Neutrophil (primary cell): ENCODE measurements around the gene PPFIBP1.
A peak's percentile ranks its signal among the peaks of the same experiment; 100 is the strongest.

ENCODE experiments used
- H3K27ac ChIP-seq: fragments of 200-600 bp; sonication (generic); 2 replicates; pipeline ENCODE4 v1.5.1; 2016; ENCODE audit warnings: mild to moderate bottlenecking, moderate library complexity
- H3K27me3 ChIP-seq: fragments of 200-600 bp; sonication (generic); 2 replicates; pipeline ENCODE4 v1.6.0; 2016; ENCODE audit warnings: mild to moderate bottlenecking
- H3K36me3 ChIP-seq: fragments of 200-600 bp; sonication (generic); 2 replicates; pipeline ENCODE4 v1.5.1; 2017
- H3K4me1 ChIP-seq, 2 experiments: fragments of 200-600 bp in 1 of 2; sonication (generic) in 1 of 2; 1 replicate in 1 of 2; 2 replicates in 1 of 2; pipeline versions ENCODE4 v1.5.1 to v1.6.1; 2013 to 2016; ENCODE audit warnings: low read depth in 1 of 2, low read length in 1 of 2, mild to moderate bottlenecking in 1 of 2, moderate library complexity in 1 of 2; ENCODE audit not compliant: control insufficient read depth in 1 of 2, insufficient read depth in 1 of 2
- H3K4me3 ChIP-seq, 2 experiments: fragments of 200-600 bp in 1 of 2; sonication (generic) in 1 of 2; 1 replicate in 1 of 2; 2 replicates in 1 of 2; pipeline ENCODE4 v1.5.1; 2013 to 2016; ENCODE audit warnings: low read depth in 1 of 2, low read length in 1 of 2, mild to moderate bottlenecking in 1 of 2, moderate library complexity in 1 of 2
- H3K9me3 ChIP-seq: fragments of 200-600 bp; sonication (generic); 2 replicates; pipeline ENCODE4 v1.5.1; 2016
- CTCF ChIP-seq: fragments of 200-600 bp; sonication (generic); IDR thresholded peaks from 2 replicates; pipeline ENCODE4 v1.5.1; 2016; ENCODE audit warnings: antibody characterized with exemption

Gene PPFIBP1

GRCh38 chr12:27523642-27524493 lies at the start of gene PPFIBP1:
TSS of gene PPFIBP1 (plus strand) at chr12:27524206. CDS start at chr12:27633397, 109,191 bp downstream.
- Histone ChIP-seq H3K36me3 (no peaks in the 10 kb centered on the region), H3K4me3 (peak within 1 kb of the TSS; percentile 68 to 86), H3K27ac (peak within 1 kb of the TSS; percentile 41), H3K4me1 (peaks cover 17 to 18% of the 10 kb centered on the region in 2 experiments), H3K9me3 (no peaks in the 10 kb centered on the region), H3K27me3 (peaks cover 11% of the 10 kb centered on the region)
- no peak for TF ChIP-seq CTCF

DNA sequence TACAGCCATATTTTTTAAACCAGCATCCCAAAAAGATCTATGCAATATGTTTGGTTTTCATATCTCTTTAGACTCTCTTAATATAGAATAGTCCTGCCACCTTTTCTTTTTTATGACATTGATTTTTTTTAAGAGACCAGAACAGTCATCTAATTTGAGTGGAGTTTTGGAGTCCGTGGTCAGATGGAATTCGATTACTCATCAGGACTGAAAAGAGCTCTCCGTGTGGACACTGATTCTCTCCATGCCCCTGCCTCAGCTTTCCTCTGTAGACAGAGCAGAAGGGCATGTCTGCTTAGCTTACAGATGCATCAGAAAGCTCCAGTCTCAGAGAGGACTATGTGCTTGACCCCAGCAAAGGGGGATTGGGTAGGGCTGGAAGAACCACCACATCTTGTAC lies 49.7 kb upstream of the PPFIBP1 start:
- Histone ChIP-seq H3K27me3 (no peaks in the 10 kb centered on the region), H3K36me3 (no peaks in the 10 kb centered on the region), H3K9me3 (peaks cover 8% of the 10 kb centered on the region), H3K27ac (no peak overlapping the region), H3K4me1 (no peaks in the 10 kb centered on the region), H3K4me3 (no peak overlapping the region)
- no peak for TF ChIP-seq CTCF

DNA sequence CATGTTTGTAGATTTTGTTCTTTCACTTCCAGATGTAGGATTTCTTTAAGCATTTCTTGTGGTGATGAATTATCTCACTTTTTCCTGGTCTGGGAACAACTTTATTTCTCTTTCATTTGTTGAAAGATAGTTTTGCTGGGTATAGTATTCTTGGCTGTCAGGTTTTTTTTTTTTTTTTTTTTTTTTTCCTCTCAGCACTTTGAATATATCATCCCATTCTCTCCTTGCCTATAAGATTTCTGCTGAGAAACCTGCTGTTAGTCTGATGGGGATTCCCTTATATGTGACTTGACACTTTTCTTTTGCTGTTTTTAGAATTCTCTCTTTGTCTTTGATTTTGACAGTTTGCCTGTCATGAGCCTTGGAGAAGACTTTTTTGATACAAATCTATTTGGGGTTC lies 47.0 kb upstream of the PPFIBP1 start:
- no peak overlapping the region for H3K4me3 ChIP-seq
- TF ChIP-seq CTCF = no peak
- no peaks in the 10 kb centered on the region for H3K4me1 ChIP-seq
- H3K36me3 ChIP-seq = no peaks in the 10 kb centered on the region
- H3K9me3 ChIP-seq = peaks cover 8% of the 10 kb centered on the region
- H3K27ac ChIP-seq = no peak overlapping the region
- no peaks in the 10 kb centered on the region for H3K27me3 ChIP-seq

- Histone ChIP-seq H3K9me3 (peaks cover 8% of the 10 kb centered on the region), H3K36me3 (no peaks in the 10 kb centered on the region), H3K27ac (no peak overlapping the region), H3K27me3 (no peaks in the 10 kb centered on the region), H3K4me1 (no peaks in the 10 kb centered on the region), H3K4me3 (no peak overlapping the region)
- TF ChIP-seq CTCF = no peak
Observed at GRCh38 chr12:27478949-27479348, 45.1 kb upstream of the PPFIBP1 start.

DNA sequence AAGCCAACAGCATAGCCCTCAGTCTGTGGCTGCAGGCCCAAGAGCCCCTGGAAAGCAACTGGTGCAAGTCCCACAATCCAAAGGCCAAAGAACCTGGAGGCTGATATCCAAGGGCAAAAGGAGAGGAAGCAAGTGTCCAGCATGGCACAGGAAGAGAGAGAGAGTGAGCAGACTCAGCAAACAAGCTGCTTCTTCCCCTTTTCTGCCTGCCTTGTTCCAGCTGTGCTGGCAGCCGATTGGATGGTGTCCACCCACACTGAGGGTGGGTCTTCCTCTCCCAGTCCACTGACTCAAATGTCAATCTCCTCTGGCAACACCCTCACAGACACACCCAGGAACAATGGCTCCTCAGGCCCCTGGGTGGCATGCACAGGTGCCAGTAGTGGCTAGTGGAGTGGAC lies 44.0 kb upstream of the PPFIBP1 start:
- TF ChIP-seq CTCF = no peak
- Histone ChIP-seq H3K27me3 (no peaks in the 10 kb centered on the region), H3K4me1 (no peaks in the 10 kb centered on the region), H3K36me3 (no peaks in the 10 kb centered on the region), H3K9me3 (peaks cover 8% of the 10 kb centered on the region), H3K4me3 (no peak overlapping the region), H3K27ac (no peak overlapping the region)
